H1 (cell line): Measurements from ENCODE around the gene SLC12A7. TPM values are rescaled to one million over a fixed set of nuclear protein-coding genes. Genes with fewer than 3 reads are reported as not detected.

ENCODE experiments used
- CTCF ChIA-PET: fragments of 300-600 bp; sonication (Branson Sonifier 250); formaldehyde crosslinking; loops from one replicate; lab custom pipeline; 2021; ENCODE audit not compliant: partially characterized antibody; lab: Charles Lee
- POLR2A ChIA-PET: fragments of 300-600 bp; sonication (Branson Sonifier 250); formaldehyde crosslinking; loops from one replicate; lab custom pipeline; 2021; ENCODE audit warnings: inconsistent platforms; ENCODE audit not compliant: partially characterized antibody; lab: Charles Lee
- DNase-seq, 2 experiments: peaks; one replicate each; pipeline versions ENCODE4 v3.0.0 to v3.0.0-alpha.2; 2010 to 2022; ENCODE audit warnings: low spot score in 2 of 2, low read depth in 1 of 2, mixed read lengths in 1 of 2
- FAIRE-seq: peaks from 2 replicates; lab custom pipeline; 2011; peaks lifted over from hg19 to GRCh38; lab: Jason Lieb, UNC
- H2AFZ ChIP-seq: 2 replicates; pipeline ENCODE4 v1.8.1; 2012; ENCODE audit warnings: low read length, inconsistent platforms
- H2AK5ac ChIP-seq: 2 replicates; pipeline ENCODE4 v1.6.1; 2013; ENCODE audit warnings: low read depth, low read length
- H2BK120ac ChIP-seq: replicated peaks from 2 replicates; pipeline ENCODE3; 2013; ENCODE audit warnings: low read depth, low read length, inconsistent platforms
- H2BK12ac ChIP-seq: 2 replicates; pipeline ENCODE4 v1.6.1; 2013; ENCODE audit warnings: low read depth, low read length
- H2BK15ac ChIP-seq: 2 replicates; pipeline ENCODE4 v1.6.1; 2013; ENCODE audit warnings: low read length
- H2BK20ac ChIP-seq: 2 replicates; pipeline ENCODE4 v1.6.1; 2013; ENCODE audit warnings: low read length
- H2BK5ac ChIP-seq: 2 replicates; pipeline ENCODE4 v1.6.1; 2013; ENCODE audit warnings: low read depth, low read length
- H3K14ac ChIP-seq: 2 replicates; pipeline ENCODE4 v1.6.1; 2013; ENCODE audit warnings: inconsistent platforms; ENCODE audit not compliant: insufficient read length
- H3K18ac ChIP-seq: 2 replicates; pipeline ENCODE4 v1.6.1; 2013; ENCODE audit warnings: low read length; ENCODE audit errors: extremely low read depth
- H3K23ac ChIP-seq: 2 replicates; pipeline ENCODE4 v1.6.1; 2013; ENCODE audit warnings: inconsistent platforms; ENCODE audit not compliant: insufficient read length
- H3K23me2 ChIP-seq: 2 replicates; pipeline ENCODE4 v1.6.1; 2013; ENCODE audit warnings: low read depth, low read length
- H3K27ac ChIP-seq: 2 replicates; pipeline ENCODE4 v1.6.1; 2011; ENCODE audit warnings: low read depth, low read length, inconsistent platforms
- H3K27me3 ChIP-seq, 4 experiments: replicated peaks in 1 of 4; 1 replicate in 1 of 4; 2 replicates in 3 of 4; pipeline versions ENCODE4 v1.6.1 to v1.8.1; 2011 to 2013; ENCODE audit warnings: low read length in 3 of 4, mild to moderate bottlenecking in 3 of 4, inconsistent platforms in 2 of 4, mixed read lengths in 2 of 4, moderate library complexity in 1 of 4; ENCODE audit not compliant: control insufficient read depth in 3 of 4, insufficient read depth in 3 of 4; ENCODE audit errors: extremely low read depth in 1 of 4
- H3K36me3 ChIP-seq, 4 experiments: 2 replicates each; pipeline versions ENCODE4 v1.6.1 to v1.8.1; 2011 to 2013; ENCODE audit warnings: mild to moderate bottlenecking in 4 of 4, low read length in 3 of 4, moderate library complexity in 2 of 4, control low read depth in 1 of 4, inconsistent platforms in 1 of 4; ENCODE audit not compliant: insufficient read depth in 4 of 4, control insufficient read depth in 2 of 4
- H3K4ac ChIP-seq: replicated peaks from 2 replicates; pipeline ENCODE3; 2013; ENCODE audit warnings: low read length, low read depth, mixed read lengths, inconsistent platforms; ENCODE audit not compliant: insufficient read length
- H3K4me1 ChIP-seq, 4 experiments: replicated peaks in 1 of 4; 1 replicate in 1 of 4; 2 replicates in 3 of 4; pipeline versions ENCODE4 v1.6.1 to v1.8.1; 2011 to 2013; ENCODE audit warnings: low read length in 3 of 4, inconsistent platforms in 2 of 4, mixed read lengths in 1 of 4; ENCODE audit not compliant: insufficient read depth in 4 of 4, control insufficient read depth in 3 of 4
- H3K4me2 ChIP-seq, 2 experiments: 2 replicates each; pipeline versions ENCODE4 v1.6.1 to v1.8.1; 2011 to 2013; ENCODE audit warnings: low read depth in 2 of 2, low read length in 2 of 2, control low read depth in 1 of 2, inconsistent platforms in 1 of 2, mild to moderate bottlenecking in 1 of 2; ENCODE audit not compliant: insufficient read depth in 1 of 2
- H3K4me3 ChIP-seq, 4 experiments: fragments of 200-600, 300-600 bp in 1 of 4; sonication (generic), shearing (Covaris generic), sonication (Bioruptor Twin) in 1 of 4; 2 replicates each; pipeline versions ENCODE4 v1.5.1 to v1.8.1; 2011 to 2016; ENCODE audit warnings: low read length in 4 of 4, low read depth in 3 of 4, control low read depth in 2 of 4, inconsistent platforms in 2 of 4, mild to moderate bottlenecking in 2 of 4, mixed read lengths in 1 of 4, moderate library complexity in 1 of 4; ENCODE audit not compliant: insufficient read depth in 2 of 4; ENCODE audit errors: extremely low read depth in 1 of 4
- H3K56ac ChIP-seq: replicated peaks from 2 replicates; pipeline ENCODE3; 2013; ENCODE audit warnings: low read depth, mild to moderate bottlenecking, mixed read lengths, low read length, inconsistent platforms; ENCODE audit not compliant: insufficient read length
- H3K79me1 ChIP-seq: 2 replicates; pipeline ENCODE4 v1.6.1; 2013; ENCODE audit warnings: low read depth, low read length, control low read depth
- H3K79me2 ChIP-seq, 2 experiments: 2 replicates each; pipeline versions ENCODE4 v1.6.1 to v1.8.1; 2012 to 2013; ENCODE audit warnings: low read length in 2 of 2, mild to moderate bottlenecking in 2 of 2, inconsistent platforms in 1 of 2; ENCODE audit not compliant: insufficient read depth in 2 of 2, control insufficient read depth in 1 of 2
- H3K9ac ChIP-seq, 4 experiments: replicated peaks in 1 of 4; 1 replicate in 1 of 4; 2 replicates in 3 of 4; pipeline versions ENCODE4 v1.6.1 to v1.8.1; 2011 to 2013; ENCODE audit warnings: low read depth in 3 of 4, low read length in 3 of 4, control low read depth in 2 of 4, mild to moderate bottlenecking in 2 of 4, moderate library complexity in 2 of 4, inconsistent platforms in 1 of 4; ENCODE audit errors: extremely low read depth in 1 of 4
- H3K9me3 ChIP-seq, 2 experiments: 2 replicates each; pipeline versions ENCODE4 v1.6.1 to v1.8.1; 2012 to 2013; ENCODE audit warnings: mild to moderate bottlenecking in 2 of 2, moderate library complexity in 2 of 2, control low read depth in 1 of 2, inconsistent platforms in 1 of 2, low read depth in 1 of 2, low read length in 1 of 2, mixed read lengths in 1 of 2; ENCODE audit not compliant: insufficient read depth in 2 of 2
- H4K20me1 ChIP-seq, 2 experiments: replicated peaks in 1 of 2; 2 replicates each; pipeline versions ENCODE3 to v1.8.1; 2011 to 2013; ENCODE audit warnings: inconsistent platforms in 2 of 2, low read length in 2 of 2, mild to moderate bottlenecking in 1 of 2; ENCODE audit not compliant: insufficient read depth in 2 of 2, control insufficient read depth in 1 of 2
- H4K5ac ChIP-seq: 2 replicates; pipeline ENCODE4 v1.6.1; 2013; ENCODE audit warnings: low read length, low read depth, mixed read lengths, inconsistent platforms; ENCODE audit not compliant: insufficient read length
- H4K8ac ChIP-seq: 2 replicates; pipeline ENCODE4 v1.8.0; 2013; ENCODE audit warnings: mild to moderate bottlenecking, moderate library complexity, low read length, inconsistent platforms; ENCODE audit not compliant: insufficient read depth; ENCODE audit errors: extremely low read depth
- H4K91ac ChIP-seq: replicated peaks from 2 replicates; pipeline ENCODE3; 2013; ENCODE audit warnings: low read length, mixed read lengths, inconsistent platforms; ENCODE audit not compliant: insufficient read length
- ASH2L ChIP-seq: fragments of 200-600, 300-600 bp; sonication (generic); IDR thresholded peaks from one replicate; pipeline ENCODE4 v1.7.1; 2017; ENCODE audit warnings: low read length
- CREB1 ChIP-seq: IDR thresholded peaks from 2 replicates; pipeline ENCODE4 v1.6.1; 2012; ENCODE audit warnings: inconsistent platforms
- MAFK ChIP-seq: IDR thresholded peaks from 2 replicates; pipeline ENCODE4 v1.6.1; 2012; ENCODE audit warnings: low read depth, mild to moderate bottlenecking, improper control_type of control experiment, low read length
- NRF1 ChIP-seq: IDR thresholded peaks from 2 replicates; pipeline ENCODE4 v1.6.1; 2011; ENCODE audit warnings: mild to moderate bottlenecking, low read depth, low read length, improper control_type of control experiment
- WGBS, 2 experiments: shearing (Covaris generic) in 1 of 2; methylation state at CpG; one replicate each; pipeline versions ENCODE4 v1.1.6 to v1.1.7; 2013 to 2015; ENCODE audit warnings: low lambda C conversion rate in 2 of 2, mixed read lengths in 2 of 2, inconsistent platforms in 1 of 2, low coverage in 1 of 2, missing lambda C conversion rate in 1 of 2; ENCODE audit not compliant: insufficient replicate concordance in 2 of 2, insufficient coverage in 1 of 2, insufficient read length in 1 of 2; ENCODE audit errors: extremely low coverage in 1 of 2, missing lambda C conversion rate in 1 of 2; 5-methylcytosine and 5-hydroxymethylcytosine counted together
- polyA plus RNA-seq, 7 experiments: library from polyadenylated mRNA; depleted of rRNA in 3 of 7; stranded (reverse) in 5 of 7; unstranded in 2 of 7; fragments of >200 nt in 5 of 7; fragments of 200-250 nt in 2 of 7; gene quantifications; 1 replicate in 5 of 7; 2 replicates in 1 of 7; 4 replicates in 1 of 7; pipeline versions ENCODE4 v1.2.1 to v1.2.3, GENCODE V29; 2011 to 2013; ENCODE audit warnings: missing spikeins in 2 of 7, mixed read lengths in 2 of 7
- total RNA-seq: library from RNA; stranded (reverse); fragmentation: NEBNext Ultra II Directional; extraction: Animal tissue kit (Norgen Biotek cat#: 25700); gene quantifications from 2 replicates; pipeline ENCODE4 v1.2.1, GENCODE V29; 2021

SLC12A7 gene
- total and polyA plus RNA-seq, 2 of the 8 experiments (the other 6 are each of a cell fraction or from before 2014, with no cell fraction given): 23.5 to 39.7 TPM

DNA sequence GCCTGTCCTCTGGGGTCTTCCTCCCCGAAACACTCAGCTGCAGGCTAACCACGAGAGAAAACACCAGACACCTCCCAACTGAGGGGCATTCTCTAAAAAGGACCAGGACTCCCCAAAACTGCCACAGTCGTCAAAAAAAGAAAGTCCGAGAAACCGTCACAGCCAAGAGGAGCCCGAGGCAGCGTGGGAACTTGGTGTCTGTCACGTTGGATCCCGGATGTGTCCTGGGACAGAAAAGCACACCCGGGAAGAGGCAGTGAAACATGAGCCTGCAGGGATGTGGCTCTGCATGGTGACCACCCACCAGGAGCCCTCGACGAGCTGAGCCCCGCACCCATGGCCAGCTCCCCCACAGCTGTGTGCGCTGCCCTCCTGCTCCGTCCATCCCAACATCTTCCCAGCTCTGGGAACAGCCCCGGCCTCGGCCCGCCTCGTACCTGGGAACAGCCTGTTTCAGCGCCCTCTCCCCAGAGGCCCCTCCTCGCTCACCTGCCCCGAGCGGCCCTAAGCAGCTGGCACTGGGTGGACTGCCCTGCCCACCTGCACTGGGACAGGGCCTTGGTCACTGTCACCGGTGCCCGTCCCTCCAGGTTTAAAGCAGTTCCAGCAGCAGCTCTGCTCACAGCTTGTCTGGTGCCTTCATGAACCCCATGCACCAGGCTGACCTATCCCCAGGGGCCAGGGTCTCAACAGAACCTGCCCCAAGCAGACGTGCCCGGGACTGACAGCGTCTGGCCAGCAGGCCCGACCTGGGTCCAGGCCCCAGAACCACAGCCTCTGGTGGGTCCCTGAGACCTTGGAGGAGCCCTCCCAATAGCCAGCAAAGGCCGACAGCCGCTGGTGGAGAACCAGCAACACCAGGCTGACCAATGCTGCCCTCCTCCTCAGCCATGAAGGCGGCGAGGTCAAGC lies 10.9 kb downstream of the SLC12A7 start:
- TF ChIP-seq ASH2L: no peak
- no peak for TF ChIP-seq CREB1
- no peak for TF ChIP-seq MAFK
- TF ChIP-seq NRF1: no peak
- FAIRE-seq (no peak), DNase-seq (no peak)
- Histone ChIP-seq H3K9ac (no peak overlapping the region; a peak in 1 of 7 replicates), H2AFZ (no peak overlapping the region), H3K9me3 (no peaks in the 10 kb centered on the region), H3K4me1 (peaks cover 5 to 74% (median 57%) of the 10 kb centered on the region in 4 experiments), H3K56ac (no peak overlapping the region), H3K4me3 (peak overlapping the region in 1 of 4 experiments; percentile 3; a peak in 1 of 8 replicates), H3K23me2 (no peaks in the 10 kb centered on the region; the same call in 1 of the 2 replicates), H4K91ac (peak overlapping the region; percentile 62), H3K79me2 (peaks cover 0 to 89% of the 10 kb centered on the region in 2 experiments; a peak in 3 of 4 replicates), H4K8ac (0 out of 2 replicates have a peak overlapping the region, but pooled peaks have one; percentile 31), H3K79me1 (peaks cover 46% of the 10 kb centered on the region), H2BK12ac (0 out of 2 replicates have a peak overlapping the region, but pooled peaks have one; percentile 50), H4K20me1 (peaks cover 6 to 25% of the 10 kb centered on the region in 2 experiments), H2BK20ac (no peak overlapping the region), H4K5ac (peak overlapping the region; percentile 12), H3K27ac (no peak overlapping the region), H3K36me3 (0 out of 8 replicates have a peak, but pooled peaks cover 0 to under 1% (median 0%) of the 10 kb centered on the region in 4 experiments), H3K4me2 (peak overlapping the region; percentile 26 to 30; a peak in 1 of 4 replicates), H2BK15ac (peak overlapping the region; percentile 81; the same call in 1 of the 2 replicates), H2AK5ac (no peak overlapping the region), H3K18ac (peak overlapping the region; percentile 71), H3K14ac (no peak overlapping the region), H3K23ac (no peak overlapping the region), H2BK120ac (no peak overlapping the region), H2BK5ac (no peak overlapping the region; the same call in 1 of the 2 replicates), H3K4ac (peak overlapping the region; percentile 49), H3K27me3 (no peaks in the 10 kb centered on the region)
- ChIA-PET CTCF (interaction anchor here (0.6 to 2.9 kb wide), 8 partner anchors 10 to 210 kb away, joined by 3 to 11 read pairs (median 4); no protein-coding TSS in a partner anchor), POLR2A (interaction anchor here (1.0 to 2.1 kb wide), 4 partner anchors 9 to 40 kb away, joined by 3 to 6 read pairs (median 4); no protein-coding TSS in a partner anchor)
- WGBS, 2 experiments: 79% methylated on average over 32 of the region's 33 CpGs; no CpG with 5 or more reads in 1 of the 2 experiments
